DMS53 (cell line): Measurements from ENCODE around the gene UGT1A3.
"Not testable (repeated sequence)": the region's sequence is repeated elsewhere in the genome, so short reads cannot be mapped to it uniquely, and the experiment has no call there.

ENCODE experiments used
- DNase-seq: peaks from one replicate; lab custom pipeline; 2025; lab: John Stamatoyannopoulos, UW

The UGT1A3 gene

DNA sequence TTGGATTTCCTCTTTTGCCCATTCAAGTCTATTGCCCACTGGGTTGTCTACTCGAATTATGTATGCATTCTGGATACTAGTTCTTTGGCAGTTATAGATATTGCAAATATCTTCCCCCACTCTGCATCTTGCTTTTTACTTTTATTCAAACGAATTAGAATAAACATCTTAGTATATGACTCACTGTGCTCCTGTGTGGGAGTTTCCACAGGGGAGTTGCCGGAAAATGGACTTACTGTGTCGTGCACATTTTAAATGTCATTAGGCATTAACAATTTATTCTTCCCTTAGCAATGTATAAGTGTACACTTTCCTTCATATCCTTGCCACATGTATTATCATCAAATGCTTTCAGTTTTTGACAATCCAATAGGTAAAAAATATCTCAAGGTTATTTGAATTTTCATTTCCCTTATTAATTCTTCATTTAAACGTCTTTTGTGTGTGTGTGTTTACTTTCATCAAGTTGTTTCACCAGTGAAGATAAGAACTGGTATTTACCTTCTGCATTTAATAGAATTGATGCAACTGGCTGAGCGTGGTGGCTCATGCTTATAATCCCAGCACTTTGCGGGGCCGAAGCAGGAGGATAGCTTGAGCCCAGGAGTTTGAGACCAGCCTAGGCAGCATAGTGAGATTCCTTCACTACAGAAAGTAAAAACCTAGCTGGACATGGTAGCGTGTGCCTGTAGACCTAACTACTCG, 20.8 kb upstream of the UGT1A3 start:
- no peak for DNase-seq

DNA sequence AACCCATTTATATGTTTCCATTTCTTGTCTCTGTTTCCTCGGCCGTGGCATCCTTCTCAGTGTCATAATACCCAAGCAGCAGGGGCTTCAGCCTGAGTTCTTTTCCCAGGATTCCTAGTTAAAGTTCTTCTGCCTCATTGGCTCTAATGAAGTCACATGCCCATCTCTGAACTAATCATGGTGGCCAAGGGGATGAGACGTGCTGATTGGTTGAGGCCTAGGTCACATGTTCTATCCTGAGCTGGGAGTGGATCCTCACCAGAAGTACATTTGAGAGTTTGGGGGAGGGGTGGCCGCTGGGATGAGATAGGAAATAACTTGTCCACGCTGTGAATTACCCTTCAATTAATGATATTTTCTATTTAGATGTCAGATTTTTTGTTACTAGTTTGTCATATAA, 19.9 kb upstream of the UGT1A3 start:
- no peak for DNase-seq

DNA sequence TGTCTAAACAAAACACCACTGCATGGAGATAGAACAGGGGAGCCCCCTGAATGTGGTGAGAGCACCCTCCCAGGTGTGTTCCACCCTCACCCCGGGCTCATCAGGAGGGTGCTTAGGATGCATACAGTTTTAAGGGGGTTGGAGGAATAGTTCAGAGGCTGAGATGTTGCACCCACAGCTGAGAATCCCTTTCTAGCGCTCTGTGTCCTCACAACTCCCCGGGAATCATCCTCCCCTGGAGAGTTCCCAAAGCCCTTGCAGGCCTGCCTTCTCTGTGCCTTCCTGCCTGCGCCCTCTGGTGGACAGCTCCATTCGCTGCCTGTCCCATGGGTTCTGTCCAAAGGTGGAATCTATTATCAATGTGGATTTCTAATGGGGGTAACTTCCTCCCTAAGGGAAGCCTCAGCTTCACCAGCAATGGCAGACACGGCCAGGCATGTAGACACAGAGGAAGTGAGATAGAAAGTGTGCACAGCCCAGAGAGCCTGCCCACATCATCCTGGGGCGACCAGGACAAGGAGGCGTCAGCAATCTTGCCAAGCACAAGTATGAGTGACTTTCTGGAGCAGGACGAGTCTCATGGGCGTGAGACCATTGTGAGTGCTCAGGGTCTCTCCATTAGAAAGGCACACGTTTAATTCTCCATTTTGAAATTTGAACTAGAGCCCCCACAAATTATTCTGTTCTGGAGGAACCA, 17.4 kb upstream of the UGT1A3 start:
- DNase-seq = peak; percentile 83

DNA sequence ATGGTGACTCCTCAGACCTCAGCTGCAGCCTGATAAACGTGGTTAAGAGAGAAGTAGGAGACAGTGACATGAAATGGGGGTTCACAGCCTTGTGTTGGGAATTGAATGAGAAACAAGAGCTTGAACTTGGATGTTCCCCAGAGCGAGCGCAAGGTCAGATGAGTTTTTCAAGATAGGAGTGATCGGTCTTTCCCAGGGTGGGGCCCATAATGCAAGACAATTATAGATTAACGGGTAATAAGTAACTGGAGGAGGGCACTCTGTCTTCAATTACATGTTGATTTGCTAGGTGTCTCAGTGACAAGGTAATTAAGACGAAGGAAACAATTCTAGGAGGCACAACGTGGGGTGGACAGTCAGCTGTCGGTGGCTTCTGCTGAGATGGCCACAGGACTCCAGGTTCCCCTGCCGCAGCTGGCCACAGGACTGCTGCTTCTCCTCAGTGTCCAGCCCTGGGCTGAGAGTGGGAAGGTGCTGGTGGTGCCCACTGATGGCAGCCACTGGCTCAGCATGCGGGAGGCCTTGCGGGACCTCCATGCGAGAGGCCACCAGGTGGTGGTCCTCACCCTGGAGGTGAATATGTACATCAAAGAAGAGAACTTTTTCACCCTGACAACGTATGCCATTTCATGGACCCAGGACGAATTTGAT, 16.1 kb upstream of the UGT1A3 start, which contains the start of gene UGT1A5:
Gene UGT1A5 (plus strand): TSS at position 297 of the 651 bp plus-strand sequence. CDS start 85 bp downstream, at position 382.
- no peak for DNase-seq

DNA sequence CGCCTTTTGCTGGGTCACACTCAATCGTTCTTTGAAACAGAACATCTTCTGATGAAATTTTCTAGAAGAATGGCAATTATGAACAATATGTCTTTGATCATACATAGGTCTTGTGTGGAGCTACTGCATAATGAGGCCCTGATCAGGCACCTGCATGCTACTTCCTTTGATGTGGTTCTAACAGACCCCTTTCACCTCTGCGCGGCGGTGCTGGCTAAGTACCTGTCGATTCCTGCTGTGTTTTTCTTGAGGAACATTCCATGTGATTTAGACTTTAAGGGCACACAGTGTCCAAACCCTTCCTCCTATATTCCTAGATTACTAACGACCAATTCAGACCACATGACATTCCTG, 15.6 kb upstream of the UGT1A3 start:
- no peak for DNase-seq

DNA sequence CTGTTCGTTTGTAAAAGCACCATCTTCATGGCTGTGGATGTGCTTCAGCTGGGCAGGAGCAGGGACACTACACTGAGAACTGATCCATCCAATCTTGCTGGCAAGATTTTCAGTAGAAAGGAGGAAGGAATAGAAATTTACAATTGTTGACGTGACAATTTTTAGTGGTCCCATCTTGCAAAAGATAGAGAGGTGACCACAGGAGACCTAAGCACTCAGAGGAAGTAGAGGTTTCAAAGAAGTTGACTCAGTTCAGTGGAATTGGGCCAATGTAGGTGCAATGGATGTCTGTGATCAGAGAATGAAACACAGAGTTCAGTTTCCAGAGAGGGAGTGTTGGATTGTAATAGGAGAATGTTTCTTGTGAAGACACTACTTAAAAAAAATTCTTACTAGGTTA, 14.7 kb upstream of the UGT1A3 start:
- no peak for DNase-seq

DNA sequence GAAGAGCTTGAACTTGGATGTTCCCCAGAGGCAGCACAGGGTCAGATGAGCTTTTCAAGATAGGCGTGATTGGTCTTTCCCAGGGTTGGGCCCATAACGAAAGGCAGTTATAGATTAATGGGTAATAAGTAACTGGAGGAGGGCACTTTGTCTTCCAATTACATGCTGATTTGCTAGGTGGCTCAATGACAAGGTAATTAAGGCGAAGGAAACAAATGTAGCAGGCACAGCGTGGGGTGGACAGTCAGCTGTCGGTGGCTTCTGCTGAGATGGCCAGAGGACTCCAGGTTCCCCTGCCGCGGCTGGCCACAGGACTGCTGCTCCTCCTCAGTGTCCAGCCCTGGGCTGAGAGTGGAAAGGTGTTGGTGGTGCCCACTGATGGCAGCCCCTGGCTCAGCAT, 10.3 kb upstream of the UGT1A3 start, which contains the start of gene UGT1A4:
Gene UGT1A4 (plus strand): TSS at position 185 of the 400 bp plus-strand sequence. CDS start 85 bp downstream, at position 270.
- no peak for DNase-seq

DNA sequence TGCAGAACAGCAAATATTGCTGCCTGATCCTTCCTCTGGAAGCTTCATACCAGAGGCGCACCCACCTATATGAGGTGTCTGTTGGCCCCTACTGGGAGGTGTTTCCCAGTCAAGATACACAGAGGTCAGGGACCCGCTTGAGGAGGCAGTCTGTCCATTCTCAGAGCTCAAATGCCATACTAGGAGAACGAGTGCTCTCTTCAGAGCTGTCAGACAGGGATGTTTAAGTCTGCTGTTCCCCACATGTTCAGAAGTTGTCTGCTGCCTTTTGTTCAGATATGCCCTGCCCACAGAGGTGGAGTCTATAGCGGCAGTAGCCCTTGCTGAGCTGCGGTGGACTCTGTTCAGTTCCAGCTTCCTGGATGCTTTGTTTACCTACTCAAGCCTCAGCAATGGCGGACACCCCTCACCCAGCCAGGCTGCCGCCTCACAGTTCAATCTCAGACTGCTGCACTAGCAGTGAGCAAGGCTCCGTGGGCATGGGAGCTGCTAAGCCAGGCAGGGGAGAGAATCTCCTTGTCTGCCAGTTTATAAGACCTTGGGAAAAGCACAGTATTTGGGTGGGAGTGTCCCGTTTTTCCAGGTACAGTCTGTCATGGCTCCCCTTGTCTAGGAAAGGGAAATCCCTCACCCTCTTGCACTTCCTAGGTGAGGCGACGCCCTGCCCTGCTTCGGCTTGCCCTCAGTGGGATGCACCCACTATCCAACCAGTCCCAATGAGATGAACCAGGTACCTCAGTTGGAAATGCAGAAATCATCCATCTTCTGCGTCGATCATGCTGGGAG, 8.2 kb downstream of the UGT1A3 start:
- DNase-seq = peak; percentile 33

DNA sequence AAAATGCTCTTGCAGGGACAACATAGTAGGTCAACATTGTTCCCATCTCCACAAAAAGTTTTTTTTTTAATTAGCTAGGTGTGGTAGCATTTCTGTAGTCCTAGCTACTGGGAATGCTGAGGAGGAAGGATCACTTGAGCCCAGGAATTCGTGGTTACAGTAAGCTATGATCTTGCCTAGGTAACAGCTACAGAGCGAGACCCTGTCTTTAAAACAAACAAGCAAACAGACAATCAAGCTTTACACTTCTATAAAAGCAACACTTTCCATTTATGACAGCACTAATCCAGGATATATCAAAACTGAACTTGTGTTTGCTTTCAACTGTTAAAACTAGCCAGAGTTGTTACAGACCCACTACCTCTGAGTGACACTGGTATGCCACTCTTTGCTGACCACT, 12.0 kb downstream of the UGT1A3 start:
- no peak for DNase-seq

DNA sequence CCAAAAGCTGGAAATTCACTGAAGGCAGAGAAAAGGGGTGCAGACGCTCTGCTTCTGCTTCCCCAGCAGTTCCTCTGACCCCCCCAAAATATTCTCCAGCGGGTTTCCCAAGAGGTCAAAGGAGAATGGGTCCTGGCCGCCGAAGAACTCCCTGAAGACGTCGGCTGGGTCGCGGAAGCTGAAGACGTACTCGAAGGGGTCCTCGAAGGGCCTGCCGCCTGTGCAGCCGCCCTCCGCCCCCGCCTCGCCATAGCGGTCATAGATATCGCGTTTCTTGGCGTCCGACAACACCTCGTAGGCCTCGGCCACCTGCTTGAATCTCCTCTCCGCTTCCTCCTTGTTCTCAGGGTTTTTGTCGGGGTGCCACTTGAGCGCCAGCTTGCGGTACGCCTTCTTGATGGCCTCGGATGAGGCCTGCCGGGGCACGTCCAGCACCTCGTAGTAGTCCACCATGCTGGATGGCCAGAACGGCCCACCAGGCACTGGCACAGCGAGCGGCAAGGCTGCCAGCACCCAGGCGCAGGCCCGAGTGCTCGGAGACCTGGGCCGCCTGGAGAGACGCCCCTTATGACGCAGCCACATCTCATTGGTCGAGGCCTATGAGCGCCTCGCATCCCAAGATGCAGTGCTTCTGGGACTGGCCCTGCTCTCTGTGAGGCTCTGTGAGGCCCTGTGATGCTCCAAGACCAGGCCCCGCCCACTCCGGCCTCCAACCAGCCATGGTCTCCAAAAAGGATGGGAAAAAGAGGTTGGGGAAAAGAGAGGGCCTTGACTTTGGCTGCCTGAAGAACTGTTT, 14.8 kb downstream of the UGT1A3 start:
- DNase-seq = no peak

DNA sequence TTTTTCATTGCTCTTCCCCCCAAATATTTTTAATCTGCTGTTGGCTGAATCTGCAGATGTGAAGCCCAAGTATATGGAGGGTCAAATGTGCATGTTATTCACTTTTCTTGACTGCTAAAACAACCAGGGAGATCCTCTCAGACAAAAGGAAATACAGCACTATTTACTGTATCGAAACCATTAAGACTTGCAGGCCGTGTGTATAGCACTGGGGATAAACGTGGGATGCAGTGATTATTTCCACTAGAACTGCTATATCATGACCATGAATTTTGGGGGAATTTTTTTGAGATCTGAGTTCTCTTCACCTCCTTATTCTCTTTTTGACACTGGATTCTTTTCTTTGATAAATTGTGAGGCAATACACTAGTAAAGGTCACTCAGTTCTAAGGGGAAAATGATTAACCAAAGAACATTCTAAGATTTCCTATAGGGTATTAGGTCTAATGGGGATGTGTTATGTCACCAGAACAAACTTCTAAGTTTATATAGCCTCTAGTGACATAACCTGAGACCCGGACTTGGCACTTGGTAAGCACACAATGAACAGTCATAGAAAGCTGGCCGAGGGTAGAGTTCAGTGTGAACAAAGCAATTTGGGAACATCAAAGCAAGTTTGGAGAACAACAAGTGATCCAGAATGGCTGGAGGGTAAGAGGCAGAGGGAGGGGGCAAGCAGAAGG, 16.4 kb downstream of the UGT1A3 start:
- no peak for DNase-seq

DNA sequence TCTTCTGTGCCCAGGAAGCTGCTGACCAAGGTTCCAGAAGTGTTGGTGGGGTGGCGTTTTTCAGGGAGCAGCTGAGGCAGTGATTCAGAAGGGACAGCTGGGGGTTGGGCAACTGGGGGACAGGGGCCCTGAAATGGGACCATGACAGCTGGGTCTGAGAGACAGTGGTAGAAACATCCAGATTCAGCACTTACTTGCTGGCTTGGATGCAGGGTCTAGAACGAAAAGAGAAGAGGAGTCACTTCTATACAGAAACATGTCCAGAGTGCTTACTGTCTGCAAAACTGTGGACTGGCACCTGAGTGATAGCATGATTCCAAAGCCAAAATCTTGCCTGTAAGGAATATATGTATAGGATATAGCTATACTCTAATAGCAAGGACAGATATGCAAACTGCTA, 17.0 kb downstream of the UGT1A3 start:
- DNase-seq = not testable (repeated sequence)

DNA sequence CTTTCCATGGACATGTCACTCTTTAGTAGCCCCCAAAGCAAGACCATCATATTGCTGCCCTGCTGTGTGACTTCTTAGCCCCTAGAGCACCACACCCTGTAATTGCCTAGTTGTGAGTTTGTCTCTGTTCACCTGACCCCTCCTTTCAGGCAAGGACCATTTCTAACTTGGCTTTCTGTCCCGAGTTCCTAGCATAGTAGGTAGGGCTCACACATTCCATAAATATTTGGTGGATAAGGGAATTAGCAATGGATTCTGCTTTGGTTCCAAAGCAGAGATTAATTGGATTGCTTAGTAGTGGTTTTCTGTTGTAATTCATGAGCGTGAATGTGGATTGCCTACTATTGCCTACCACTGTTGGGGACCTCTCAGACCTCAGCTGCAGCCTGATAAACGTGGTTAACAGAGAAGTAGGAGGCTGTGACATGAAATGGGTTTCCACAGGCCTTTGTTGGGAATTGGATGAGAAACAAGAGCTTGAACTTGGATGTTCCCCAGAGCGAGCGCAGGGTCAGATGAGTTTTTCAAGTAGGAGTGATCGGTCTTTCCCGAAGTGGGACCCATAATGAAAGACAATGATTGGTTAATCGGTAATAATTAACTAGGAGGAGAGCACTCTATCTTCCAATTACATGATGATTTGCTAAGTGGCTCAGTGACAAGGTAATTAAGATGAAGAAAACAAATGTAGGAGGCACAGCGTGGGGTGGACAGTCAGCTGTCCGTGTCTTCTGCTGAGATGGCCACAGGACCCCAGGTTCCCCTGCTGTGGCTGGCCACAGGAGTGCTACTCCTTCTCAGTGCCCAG, 17.8 kb downstream of the UGT1A3 start:
- DNase-seq = no peak

DNA sequence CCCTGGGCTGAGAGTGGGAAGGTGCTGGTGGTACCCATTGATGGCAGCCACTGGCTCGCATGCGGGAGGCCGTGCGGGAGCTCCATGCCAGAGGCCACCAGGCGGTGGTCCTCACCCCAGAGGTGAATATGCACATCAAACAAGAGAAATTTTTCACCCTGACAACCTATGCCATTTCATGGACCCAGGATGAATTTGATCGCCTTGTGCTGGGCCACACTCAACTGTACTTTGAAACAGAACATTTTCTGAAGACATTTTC, 18.4 kb downstream of the UGT1A3 start:
- DNase-seq = no peak

DNA sequence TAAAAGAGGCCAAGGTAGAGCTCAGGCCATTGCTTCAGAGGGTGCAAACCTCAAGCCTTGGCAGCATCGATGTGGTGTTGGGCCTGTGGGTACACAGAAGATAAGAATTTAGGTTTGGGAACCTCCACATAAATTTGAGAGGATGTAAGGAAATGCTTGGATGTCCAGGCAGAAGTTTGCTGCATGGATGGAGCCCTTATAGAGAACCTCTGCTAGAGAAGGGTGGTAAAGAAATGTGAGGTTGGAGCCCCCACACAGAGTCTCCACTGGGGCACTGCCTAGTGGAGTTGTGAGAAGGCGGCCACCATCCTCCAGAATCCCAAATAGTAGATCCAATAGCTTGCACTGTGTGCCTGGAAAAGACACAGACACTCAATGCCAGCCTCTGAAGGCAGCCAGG, 21.8 kb downstream of the UGT1A3 start:
- not testable (repeated sequence) for DNase-seq

DNA sequence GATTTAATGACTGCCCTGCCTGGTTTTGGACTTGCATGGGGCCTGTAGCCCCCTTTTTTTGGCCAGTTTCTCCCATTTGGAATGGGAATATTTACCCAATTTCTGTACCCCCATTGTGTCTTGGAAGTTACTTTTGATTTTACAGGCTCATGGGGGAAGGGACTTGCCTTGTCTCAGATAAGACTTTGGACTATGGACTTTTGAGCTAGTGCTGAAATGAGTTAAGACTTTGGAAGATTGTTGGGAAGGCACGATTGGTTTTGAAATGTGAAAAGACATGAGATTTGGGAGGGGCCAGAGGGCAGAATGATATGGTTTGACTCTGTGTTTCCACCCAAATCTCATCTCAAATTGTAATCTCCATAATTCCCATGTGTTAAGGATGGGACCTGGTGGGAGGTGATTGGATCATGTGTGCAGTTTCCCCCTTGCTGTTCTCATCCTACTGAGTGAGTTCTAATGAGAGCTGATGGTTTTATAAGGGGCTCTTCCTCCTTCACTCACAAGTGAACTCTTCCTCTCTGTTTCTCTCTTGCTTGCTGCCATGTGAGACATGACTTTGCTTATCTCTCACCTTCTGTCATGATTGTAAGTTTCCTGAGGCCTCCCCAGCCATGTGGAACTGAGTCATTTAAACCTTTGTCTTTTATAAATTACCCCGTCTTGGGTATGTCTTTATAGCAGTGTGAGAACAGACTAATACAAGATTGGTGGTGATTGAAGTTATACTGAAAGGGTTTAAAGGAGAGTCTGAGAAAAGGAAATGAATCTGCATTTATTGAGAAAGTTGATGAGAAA, 22.6 kb downstream of the UGT1A3 start:
- not testable (repeated sequence) for DNase-seq

DNA sequence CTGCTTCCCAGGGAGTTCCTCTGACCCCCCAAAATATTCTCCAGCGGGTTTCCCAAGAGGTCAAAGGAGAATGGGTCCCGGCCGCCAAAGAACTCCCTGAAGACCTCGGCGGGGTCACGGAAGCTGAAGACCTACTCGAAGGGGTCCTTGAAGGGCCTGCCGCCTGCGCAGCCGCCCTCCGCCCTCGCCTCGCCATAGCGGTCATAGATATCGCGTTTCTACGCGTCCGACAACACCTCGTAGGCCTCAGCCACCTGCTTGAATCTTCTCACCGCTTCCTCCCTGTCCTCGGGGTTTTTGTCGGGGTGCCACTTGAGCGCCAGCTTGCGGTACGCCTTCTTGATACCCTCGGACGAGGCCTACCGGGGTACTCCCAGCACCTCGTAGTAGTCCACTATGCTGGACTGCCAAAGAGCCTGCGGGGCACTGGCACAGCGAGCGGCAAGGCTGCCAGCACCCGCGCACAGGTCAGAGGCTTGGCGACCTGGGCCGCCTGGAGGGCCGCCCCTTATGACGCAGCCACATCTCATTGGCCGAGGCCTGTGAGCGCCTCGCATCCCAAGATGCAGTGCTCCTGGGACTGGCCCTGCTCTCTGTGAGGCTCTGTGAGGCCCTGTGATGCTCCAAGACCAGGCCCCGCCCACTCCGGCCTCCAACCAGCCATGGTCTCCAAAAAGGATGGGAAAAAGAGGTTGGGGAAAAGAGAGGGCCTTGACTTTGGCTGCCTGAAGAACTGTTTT, 26.2 kb downstream of the UGT1A3 start:
- no peak for DNase-seq

DNA sequence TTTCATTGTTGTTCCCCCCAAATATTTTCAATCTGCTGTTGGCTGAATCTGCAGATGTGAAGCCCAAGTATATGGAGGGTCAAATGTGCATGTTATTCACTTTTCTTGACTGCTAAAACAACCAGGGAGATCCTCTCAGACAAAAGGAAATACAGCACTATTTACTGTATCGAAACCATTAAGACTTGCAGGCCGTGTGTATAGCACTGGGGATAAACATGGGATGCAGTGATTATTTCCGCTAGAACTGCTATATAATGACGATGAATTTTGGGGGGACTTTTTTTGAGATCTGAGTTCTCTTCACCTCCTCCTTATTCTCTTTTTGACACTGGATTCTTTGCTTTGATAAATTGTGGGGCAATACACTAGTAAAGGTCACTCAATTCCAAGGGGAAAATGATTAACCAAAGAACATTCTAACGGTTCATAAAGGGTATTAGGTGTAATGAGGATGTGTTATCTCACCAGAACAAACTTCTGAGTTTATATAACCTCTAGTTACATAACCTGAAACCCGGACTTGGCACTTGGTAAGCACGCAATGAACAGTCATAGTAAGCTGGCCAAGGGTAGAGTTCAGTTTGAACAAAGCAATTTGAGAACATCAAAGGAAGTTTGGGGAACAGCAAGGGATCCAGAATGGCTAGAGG, 27.7 kb downstream of the UGT1A3 start:
- no peak for DNase-seq
